ENCODE measurements around the gene TGFBR2. TPM values are rescaled to one million over a fixed set of nuclear protein-coding genes. Genes with fewer than 3 reads are reported as not detected.
A peak's percentile ranks its signal among the peaks of the same experiment; 100 is the strongest.

TGFBR2 gene
- total and polyA plus RNA-seq, 4 donors = 57.3 to 303 (median 216) TPM

- intact Hi-C loops (cut with DNase I) = no loop called here
- Histone ChIP-seq H3K27ac (ENCODE audit: low read depth in 1 of 2, low read length in 2 of 2) (peak overlapping the region; percentile 56 to 67), H3K4me3 (ENCODE audit: low read length in 2 of 2) (no peak overlapping the region), H3K9me3 (ENCODE audit: control insufficient read depth, low read length) (no peaks in the 10 kb centered on the region), H3K4me1 (ENCODE audit: control insufficient read depth in 1 of 2, insufficient read depth in 2 of 2, low read length in 2 of 2) (peaks cover 16 to 18% of the 10 kb centered on the region in 2 donors), H3K36me3 (ENCODE audit: control insufficient read depth in 1 of 2, insufficient read depth in 2 of 2, low read length in 1 of 2) (peaks cover 1 to 5% of the 10 kb centered on the region in 2 donors), H3K27me3 (ENCODE audit: control insufficient read depth in 1 of 2, insufficient read depth in 2 of 2, low read length in 1 of 2) (no peaks in the 10 kb centered on the region)
- DNase-seq = no peak
- no peak for ATAC-seq (ENCODE audit: low FRiP score)
- WGBS, 2 donors = 80 to 82% methylated on average over 7 of the region's 7 CpGs
Observed at GRCh38 chr3:30641416-30642251, 35.2 kb downstream of the TGFBR2 start.

- peak overlapping the region; percentile 52 to 55 for H3K27ac ChIP-seq (ENCODE audit: low read depth in 1 of 2, low read length in 2 of 2)
- 12 to 19% methylated on average over 4 of the region's 4 CpGs for WGBS, 2 donors
- ATAC-seq (ENCODE audit: low FRiP score) = peak; percentile 11
Observed at GRCh38 chr3:30642849-30643361, 36.5 kb downstream of the TGFBR2 start.

GRCh38 chr3:30643763-30644462 is 37.5 kb downstream of the TGFBR2 start:
- no peak overlapping the region for H3K4me3 ChIP-seq (ENCODE audit: low read length in 2 of 2)
- H3K4me1 ChIP-seq (ENCODE audit: control insufficient read depth in 1 of 2, insufficient read depth in 2 of 2, low read length in 2 of 2) = peaks cover 20 to 22% of the 10 kb centered on the region in 2 donors
- H3K27ac ChIP-seq (ENCODE audit: low read depth in 1 of 2, low read length in 2 of 2) = peak overlapping the region; percentile 43 to 84
- H3K36me3 ChIP-seq (ENCODE audit: control insufficient read depth in 1 of 2, insufficient read depth in 2 of 2, low read length in 1 of 2) = peaks cover 10 to 11% of the 10 kb centered on the region in 2 donors
- DNase-seq (peak in 1 of 2 donors; percentile 62), ATAC-seq (ENCODE audit: low FRiP score) (no peak)
- H3K9me3 ChIP-seq (ENCODE audit: control insufficient read depth, low read length) = no peaks in the 10 kb centered on the region
- H3K27me3 ChIP-seq (ENCODE audit: control insufficient read depth in 1 of 2, insufficient read depth in 2 of 2, low read length in 1 of 2) = no peaks in the 10 kb centered on the region
- 94% methylated on average over 7 of the region's 7 CpGs for WGBS, 2 donors
- intact Hi-C loops (cut with DNase I) = no loop called here

More at GRCh38 chr3:30642849-30643361, 36.5 kb downstream of the TGFBR2 start:
- no peaks in the 10 kb centered on the region for H3K9me3 ChIP-seq (ENCODE audit: control insufficient read depth, low read length)
- no peaks in the 10 kb centered on the region for H3K27me3 ChIP-seq (ENCODE audit: control insufficient read depth in 1 of 2, insufficient read depth in 2 of 2, low read length in 1 of 2)
- peaks cover 6 to 11% of the 10 kb centered on the region in 2 donors for H3K36me3 ChIP-seq (ENCODE audit: control insufficient read depth in 1 of 2, insufficient read depth in 2 of 2, low read length in 1 of 2)
- H3K4me3 ChIP-seq (ENCODE audit: low read length in 2 of 2) = no peak overlapping the region
- DNase-seq = no peak
- H3K4me1 ChIP-seq (ENCODE audit: control insufficient read depth in 1 of 2, insufficient read depth in 2 of 2, low read length in 2 of 2) = peaks cover 14 to 18% of the 10 kb centered on the region in 2 donors
- intact Hi-C loops (cut with DNase I) = no loop called here

GRCh38 chr3:30644615-30645014 is 38.2 kb downstream of the TGFBR2 start:
- Histone ChIP-seq H3K36me3 (ENCODE audit: control insufficient read depth in 1 of 2, insufficient read depth in 2 of 2, low read length in 1 of 2) (peaks cover 10 to 14% of the 10 kb centered on the region in 2 donors), H3K9me3 (ENCODE audit: control insufficient read depth, low read length) (no peaks in the 10 kb centered on the region), H3K4me1 (ENCODE audit: control insufficient read depth in 1 of 2, insufficient read depth in 2 of 2, low read length in 2 of 2) (peaks cover 22 to 24% of the 10 kb centered on the region in 2 donors), H3K4me3 (ENCODE audit: low read length in 2 of 2) (no peak overlapping the region), H3K27ac (ENCODE audit: low read depth in 1 of 2, low read length in 2 of 2) (no peak overlapping the region), H3K27me3 (ENCODE audit: control insufficient read depth in 1 of 2, insufficient read depth in 2 of 2, low read length in 1 of 2) (no peaks in the 10 kb centered on the region)
- peak; percentile 22 for ATAC-seq (ENCODE audit: low FRiP score)
- 6 to 8% methylated on average over 2 of the region's 2 CpGs for WGBS, 2 donors
- intact Hi-C loops (cut with DNase I) = no loop called here
- DNase-seq = peak in 1 of 2 donors; percentile 53

- DNase-seq (no peak), ATAC-seq (ENCODE audit: low FRiP score) (no peak)
- WGBS, 2 donors = 82 to 93% methylated on average over 4 of the region's 4 CpGs
- H3K4me3 ChIP-seq (ENCODE audit: low read length in 2 of 2) = no peak overlapping the region
- no peak overlapping the region for H3K27ac ChIP-seq (ENCODE audit: low read depth in 1 of 2, low read length in 2 of 2)
- intact Hi-C loops (cut with DNase I) = no loop called here
- H3K27me3 ChIP-seq (ENCODE audit: control insufficient read depth in 1 of 2, insufficient read depth in 2 of 2, low read length in 1 of 2) = no peaks in the 10 kb centered on the region
- H3K36me3 ChIP-seq (ENCODE audit: control insufficient read depth in 1 of 2, insufficient read depth in 2 of 2, low read length in 1 of 2) = peaks cover 10 to 14% of the 10 kb centered on the region in 2 donors
- no peaks in the 10 kb centered on the region for H3K9me3 ChIP-seq (ENCODE audit: control insufficient read depth, low read length)
- peaks cover 22 to 26% of the 10 kb centered on the region in 2 donors for H3K4me1 ChIP-seq (ENCODE audit: control insufficient read depth in 1 of 2, insufficient read depth in 2 of 2, low read length in 2 of 2)
Observed at GRCh38 chr3:30645077-30645476, 38.7 kb downstream of the TGFBR2 start.

- Histone ChIP-seq H3K9me3 (ENCODE audit: control insufficient read depth, low read length) (no peaks in the 10 kb centered on the region), H3K27me3 (ENCODE audit: control insufficient read depth in 1 of 2, insufficient read depth in 2 of 2, low read length in 1 of 2) (no peaks in the 10 kb centered on the region), H3K4me3 (ENCODE audit: low read length in 2 of 2) (no peak overlapping the region), H3K27ac (ENCODE audit: low read depth in 1 of 2, low read length in 2 of 2) (no peak overlapping the region), H3K36me3 (ENCODE audit: control insufficient read depth in 1 of 2, insufficient read depth in 2 of 2, low read length in 1 of 2) (peaks cover 14 to 15% of the 10 kb centered on the region in 2 donors), H3K4me1 (ENCODE audit: control insufficient read depth in 1 of 2, insufficient read depth in 2 of 2, low read length in 2 of 2) (peaks cover 22 to 26% of the 10 kb centered on the region in 2 donors)
- intact Hi-C loops (cut with DNase I) = no loop called here
- DNase-seq (no peak), ATAC-seq (ENCODE audit: low FRiP score) (no peak)
- 87 to 95% methylated on average over 5 of the region's 5 CpGs for WGBS, 2 donors
Observed at GRCh38 chr3:30646181-30646876, 39.9 kb downstream of the TGFBR2 start.

- intact Hi-C loops (cut with DNase I) = no loop called here
Observed at GRCh38 chr3:30646961-30647752, 40.8 kb downstream of the TGFBR2 start.

More at GRCh38 chr3:30646961-30647752, 40.8 kb downstream of the TGFBR2 start:
- no peak overlapping the region for H3K4me3 ChIP-seq (ENCODE audit: low read length in 2 of 2)
- ATAC-seq (ENCODE audit: low FRiP score) (no peak), DNase-seq (no peak)
- 90% methylated on average over 5 of the region's 5 CpGs for WGBS, 2 donors
- H3K27ac ChIP-seq (ENCODE audit: low read depth in 1 of 2, low read length in 2 of 2) = no peak overlapping the region
- peaks cover 14 to 15% of the 10 kb centered on the region in 2 donors for H3K36me3 ChIP-seq (ENCODE audit: control insufficient read depth in 1 of 2, insufficient read depth in 2 of 2, low read length in 1 of 2)
- no peaks in the 10 kb centered on the region for H3K9me3 ChIP-seq (ENCODE audit: control insufficient read depth, low read length)
- no peaks in the 10 kb centered on the region for H3K27me3 ChIP-seq (ENCODE audit: control insufficient read depth in 1 of 2, insufficient read depth in 2 of 2, low read length in 1 of 2)
- peaks cover 15 to 21% of the 10 kb centered on the region in 2 donors for H3K4me1 ChIP-seq (ENCODE audit: control insufficient read depth in 1 of 2, insufficient read depth in 2 of 2, low read length in 2 of 2)
